Gastrocnemius medialis (tissue), 4 donors: Measurements from ENCODE around the gene LYRM2. TPM values are rescaled to one million over a fixed set of nuclear protein-coding genes. Genes with fewer than 3 reads are reported as not detected.
"Not testable (repeated sequence)": the region's sequence is repeated elsewhere in the genome, so short reads cannot be mapped to it uniquely, and the experiment has no call there.

Source experiments
- ATAC-seq, 2 donors: fragments of 150-250 bp; one replicate each; pipeline ENCODE4 v1.9.1; 2016
- DNase-seq, 2 donors: peaks; one replicate each; pipeline ENCODE4 v3.0.0-alpha.2; 2019
- H3K27ac ChIP-seq, 4 donors: fragments of 200-600 bp; sonication (generic); 1 replicate in 1 of 4; 2 replicates in 3 of 4; pipeline ENCODE4 v1.5.1; 2016 to 2018; ENCODE audit warnings: mild to moderate bottlenecking in 2 of 4, moderate library complexity in 1 of 4
- H3K27me3 ChIP-seq, 3 donors: fragments of 200-600 bp; sonication (generic) in 2 of 3; 1 replicate in 1 of 3; 2 replicates in 2 of 3; pipeline versions ENCODE4 v1.5.1 to v1.6.0; 2016 to 2019; ENCODE audit warnings: mild to moderate bottlenecking in 1 of 3, moderate library complexity in 1 of 3
- H3K36me3 ChIP-seq, 2 donors: fragments of 200-600 bp; sonication (generic) in 1 of 2; one replicate each; pipeline ENCODE4 v1.5.1; 2017 to 2018
- H3K4me1 ChIP-seq, 2 donors: fragments of 200-600 bp; sonication (generic) in 1 of 2; one replicate each; pipeline ENCODE4 v1.5.1; 2016 to 2017; ENCODE audit warnings: mild to moderate bottlenecking in 2 of 2
- H3K4me3 ChIP-seq, 4 donors: fragments of 200-600 bp; sonication (generic) in 3 of 4; 1 replicate in 1 of 4; 2 replicates in 3 of 4; pipeline ENCODE4 v1.5.1; 2016 to 2019; ENCODE audit warnings: mild to moderate bottlenecking in 2 of 4
- H3K9me3 ChIP-seq, 3 donors: fragments of 200-600 bp; sonication (generic) in 2 of 3; 1 replicate in 1 of 3; 2 replicates in 2 of 3; pipeline ENCODE4 v1.5.1; 2016 to 2019
- CTCF ChIP-seq, 5 experiments: fragments of 450-650 bp in 3 of 5; fragments of 200-600 bp in 2 of 5; sonication (generic) in 2 of 5; IDR thresholded peaks in 4 of 5; conservative IDR thresholded peaks in 1 of 5; 1 replicate in 4 of 5; 2 replicates in 1 of 5; pipeline ENCODE4 v1.5.1; 2016 to 2019; ENCODE audit warnings: antibody characterized with exemption in 5 of 5, mild to moderate bottlenecking in 3 of 5, moderate library complexity in 3 of 5
- POLR2A ChIP-seq, 2 donors: fragments of 450-650 bp; IDR thresholded peaks; one replicate each; pipeline ENCODE4 v1.6.1; 2017; ENCODE audit warnings: antibody characterized with exemption in 2 of 2, mild to moderate bottlenecking in 2 of 2, moderate library complexity in 2 of 2
- in situ Hi-C, 4 donors: fragments of 200-750 bp; cut with MboI; loops; one replicate each; pipeline versions ENCODE4 v1.15.0 to v1.8.0; 2017; ENCODE audit warnings: low sequenced_read_pairs in 4 of 4
- intact Hi-C: fragments of 100-400 bp; cut with DNase I; formaldehyde crosslinking; loops from one replicate; pipeline ENCODE4 v1.15.1; 2023; ENCODE audit warnings: low total_unique reads
- total RNA-seq, 4 donors: library from RNA; depleted of rRNA; stranded (reverse); fragments of >200 nt; gene quantifications; one replicate each; pipeline versions ENCODE4 v1.1.0 to v1.2.3, GENCODE V29; 2016

The LYRM2 gene
- total RNA-seq, 4 donors from 2014 or later, result 15.8 to 40.2 (median 23.3) TPM

- in situ Hi-C loops (loop anchor here in 3 of 4 donors (25.0 kb wide), 2 partner anchors 651 to 676 kb away; partner anchors contain the start of gene RNGTT (in 2 of the 3)), intact Hi-C loops (loop anchor here (2.0 to 10.0 kb wide), 3 partner anchors 181 to 653 kb away; partner anchors contain the start of genes MDN1 and PNRC1)
- peak; percentile 22 to 23 for ATAC-seq
- Histone ChIP-seq H3K27me3 (no peaks in the 10 kb centered on the region), H3K27ac (peak overlapping the region; percentile 90 to 98 (median 95)), H3K36me3 (peaks cover 0 to 15% of the 10 kb centered on the region in 2 donors), H3K4me1 (peaks cover 11 to 14% of the 10 kb centered on the region in 2 donors), H3K4me3 (peak overlapping the region; percentile 76 to 88 (median 85)), H3K9me3 (no peaks in the 10 kb centered on the region)
- TF ChIP-seq CTCF (IDR thresholded peaks at IDR 0.05 in 4 of 5, conservative IDR thresholded peaks at IDR 0.05 in 1 of 5), result no peak
- no peak for TF ChIP-seq POLR2A (IDR thresholded peaks at IDR 0.05)
- DNase-seq, result no peak
Measured at GRCh38 chr6:89637960-89638319, 607 bp downstream of the LYRM2 start.

GRCh38 chr6:89636412-89636811 is 2.1 kb downstream of the LYRM2 start:
- not testable (repeated sequence) for H3K27ac ChIP-seq, DNase-seq, H3K27me3 ChIP-seq, H3K4me3 ChIP-seq, H3K9me3 ChIP-seq, ATAC-seq
- in situ Hi-C loops, result loop anchor here in 3 of 4 donors (25.0 kb wide), 2 partner anchors 649 to 674 kb away; partner anchors contain the start of gene RNGTT (in 2 of the 3)
- intact Hi-C loops, result loop anchor here (5.0 to 10.0 kb wide), 2 partner anchors 554 to 652 kb away; partner anchors contain the start of gene PNRC1
- H3K36me3 ChIP-seq, result peaks cover 0 to 15% of the 10 kb centered on the region in 2 donors
- peaks cover 11 to 14% of the 10 kb centered on the region in 2 donors for H3K4me1 ChIP-seq

GRCh38 chr6:89630488-89630887 is 8.1 kb downstream of the LYRM2 start:
- Histone ChIP-seq H3K4me3 (no peak overlapping the region), H3K27ac (no peak overlapping the region), H3K4me1 (no peaks in the 10 kb centered on the region), H3K27me3 (no peaks in the 10 kb centered on the region), H3K9me3 (no peaks in the 10 kb centered on the region), H3K36me3 (peaks cover 0 to 4% of the 10 kb centered on the region in 2 donors)
- in situ Hi-C loops (loop anchor here in 3 of 4 donors (25.0 kb wide), 2 partner anchors 643 to 668 kb away; partner anchors contain the start of gene RNGTT (in 2 of the 3)), intact Hi-C loops (loop anchor here (10.0 kb wide), 1 partner anchor 646 kb away; no protein-coding TSS in a partner anchor)
- DNase-seq (peak in 1 of 2 donors; percentile 19), ATAC-seq (peak in 1 of 2 donors; percentile 30)
- no peak for TF ChIP-seq POLR2A (IDR thresholded peaks at IDR 0.05)

DNA sequence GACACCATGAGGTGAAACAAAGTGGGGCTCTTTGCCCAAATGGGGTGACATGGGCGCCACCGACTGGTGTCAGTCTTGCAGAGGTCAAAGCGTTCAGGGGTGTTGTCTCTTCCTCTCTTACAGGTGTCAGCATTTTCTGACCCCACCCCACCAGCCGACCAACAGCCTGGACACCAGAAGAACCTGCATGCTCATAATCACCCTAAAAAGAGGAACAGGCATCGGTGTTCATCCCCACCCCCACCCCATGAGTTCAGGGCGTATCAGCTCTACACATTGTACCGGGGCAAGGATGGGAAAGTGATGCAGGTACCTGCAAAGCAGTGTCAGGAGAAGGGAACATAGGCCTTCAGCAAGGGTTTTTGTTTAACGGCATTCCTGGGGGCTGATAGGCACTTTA is 14.8 kb downstream of the LYRM2 start:
- Histone ChIP-seq H3K4me3 (no peak overlapping the region), H3K9me3 (no peaks in the 10 kb centered on the region), H3K4me1 (no peaks in the 10 kb centered on the region), H3K27me3 (no peaks in the 10 kb centered on the region), H3K36me3 (peaks cover 0 to 14% of the 10 kb centered on the region in 2 donors), H3K27ac (no peak overlapping the region)
- in situ Hi-C loops, result loop anchor here in 1 of 4 donors (25.0 kb wide), 1 partner anchor 636 kb away; no protein-coding TSS in a partner anchor
- DNase-seq, result no peak
- TF ChIP-seq POLR2A (IDR thresholded peaks at IDR 0.05), result no peak
- no peak for TF ChIP-seq CTCF (IDR thresholded peaks at IDR 0.05 in 4 of 5, conservative IDR thresholded peaks at IDR 0.05 in 1 of 5)
- ATAC-seq, result no peak
- intact Hi-C loops, result no loop called here

DNA sequence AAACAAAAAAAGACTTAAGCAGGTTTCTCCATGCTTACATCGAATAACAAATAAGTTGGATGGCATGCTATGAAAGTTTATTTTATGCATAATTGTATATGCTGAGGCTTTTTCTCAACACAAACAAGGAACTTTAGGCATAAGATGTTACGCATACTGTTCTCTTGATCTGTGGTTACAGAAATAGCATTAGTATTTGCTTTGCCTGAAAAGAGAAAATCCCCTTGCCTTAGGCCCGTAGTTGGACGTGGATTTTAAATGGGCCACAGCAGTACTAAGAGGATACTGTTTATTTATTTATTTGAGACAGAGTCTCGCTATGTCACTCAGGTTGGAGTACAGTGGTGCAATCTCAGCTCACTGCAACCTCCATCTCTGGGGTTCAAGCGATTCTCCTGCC is 19.0 kb downstream of the LYRM2 start:
- H3K4me1 ChIP-seq, result no peaks in the 10 kb centered on the region
- TF ChIP-seq CTCF (IDR thresholded peaks at IDR 0.05 in 4 of 5, conservative IDR thresholded peaks at IDR 0.05 in 1 of 5), result no peak
- TF ChIP-seq POLR2A (IDR thresholded peaks at IDR 0.05), result no peak

More for the DNA sequence above, 19.0 kb downstream of the LYRM2 start:
- no peak for DNase-seq
- H3K36me3 ChIP-seq, result peaks cover 0 to 8% of the 10 kb centered on the region in 2 donors
- H3K4me3 ChIP-seq, result no peak overlapping the region
- no peaks in the 10 kb centered on the region for H3K9me3 ChIP-seq
- no peak for ATAC-seq
- H3K27ac ChIP-seq, result no peak overlapping the region
- H3K27me3 ChIP-seq, result no peaks in the 10 kb centered on the region
- intact Hi-C loops, result no loop called here
- in situ Hi-C loops, result loop anchor here in 1 of 4 donors (10.0 to 25.0 kb wide), 2 partner anchors 185 to 632 kb away; partner anchors contain the start of gene ANKRD6
